GM23338 (cell line): ENCODE data around the gene AGAP3. TPM values are rescaled to one million over a fixed set of nuclear protein-coding genes. Genes with fewer than 3 reads are reported as not detected.

ENCODE experiments used
- ATAC-seq: fragments of 200-7000 bp; cut with Tn5 transposase; 3 replicates; pipeline ENCODE4 v1.9.1; 2020
- DNase-seq: peaks from one replicate; pipeline ENCODE4 v3.0.0-alpha.2; 2015; ENCODE audit warnings: low spot score
- H2AFZ ChIP-seq: fragments of 200-600 bp; sonication (generic); 2 replicates; pipeline ENCODE4 v1.8.0; 2016; ENCODE audit warnings: antibody characterized with exemption, mild to moderate bottlenecking, moderate library complexity
- H3F3A ChIP-seq: fragments of 200-600 bp; sonication (generic); replicated peaks from 2 replicates; pipeline ENCODE4 v1.8.0; 2017; ENCODE audit warnings: antibody characterized with exemption, mixed run types, low read depth
- H3K27ac ChIP-seq: fragments of 200-600 bp; sonication (generic); 2 replicates; pipeline ENCODE4 v1.6.1; 2016; ENCODE audit warnings: low read depth
- H3K27me3 ChIP-seq: fragments of 200-600 bp; sonication (generic); 2 replicates; pipeline ENCODE4 v1.8.0; 2016; ENCODE audit warnings: mild to moderate bottlenecking, mixed run types, moderate library complexity; ENCODE audit not compliant: insufficient read depth
- H3K36me3 ChIP-seq: fragments of 200-600 bp; sonication (generic); 2 replicates; pipeline ENCODE4 v1.8.0; 2016; ENCODE audit warnings: mild to moderate bottlenecking; ENCODE audit not compliant: insufficient read depth
- H3K4me1 ChIP-seq: fragments of 200-600 bp; sonication (generic); 2 replicates; pipeline ENCODE4 v1.8.0; 2016; ENCODE audit warnings: mild to moderate bottlenecking, moderate library complexity; ENCODE audit not compliant: insufficient read depth
- H3K4me2 ChIP-seq: fragments of 200-600 bp; sonication (generic); 2 replicates; pipeline ENCODE4 v1.7.1; 2017; ENCODE audit warnings: mixed run types
- H3K4me3 ChIP-seq: fragments of 200-600 bp; sonication (generic); 2 replicates; pipeline ENCODE4 v1.6.1; 2016; ENCODE audit warnings: mixed run types
- H3K79me2 ChIP-seq: fragments of 200-600 bp; sonication (generic); replicated peaks from 2 replicates; pipeline ENCODE4 v1.8.0; 2017; ENCODE audit warnings: mild to moderate bottlenecking; ENCODE audit not compliant: insufficient read depth
- H3K9me2 ChIP-seq: fragments of 200-600 bp; sonication (generic); 2 replicates; pipeline ENCODE4 v1.8.0; 2017; ENCODE audit not compliant: insufficient read depth
- H4K20me1 ChIP-seq: fragments of 200-600 bp; sonication (generic); replicated peaks from 2 replicates; pipeline ENCODE4 v1.8.0; 2017; ENCODE audit warnings: mild to moderate bottlenecking; ENCODE audit not compliant: insufficient read depth
- H3K27ac Mint-ChIP-seq: 2 replicates; pipeline ENCODE4 v1.8.0; 2020; ENCODE audit warnings: inconsistent platforms, mild to moderate bottlenecking, moderate library complexity, mixed read lengths
- H3K27me3 Mint-ChIP-seq: 3 replicates; pipeline ENCODE4 v1.8.0; 2022; ENCODE audit warnings: low read depth, mild to moderate bottlenecking, moderate library complexity, mixed read lengths, inconsistent platforms; ENCODE audit not compliant: insufficient read depth, poor library complexity
- H3K36me3 Mint-ChIP-seq: 3 replicates; pipeline ENCODE4 v1.8.0; 2021; ENCODE audit warnings: low read depth, mild to moderate bottlenecking, inconsistent platforms, moderate library complexity, mixed read lengths
- H3K4me1 Mint-ChIP-seq: 3 replicates; pipeline ENCODE4 v1.8.0; 2020; ENCODE audit warnings: mild to moderate bottlenecking, inconsistent platforms, mixed read lengths
- H3K4me3 Mint-ChIP-seq: 3 replicates; pipeline ENCODE4 v1.8.0; 2021; ENCODE audit warnings: moderate library complexity, mild to moderate bottlenecking, inconsistent platforms, mixed read lengths
- H3K9me3 Mint-ChIP-seq: 3 replicates; pipeline ENCODE4 v1.8.0; 2020; ENCODE audit warnings: moderate library complexity, mild to moderate bottlenecking, inconsistent platforms, mixed read lengths
- EZH2 ChIP-seq: fragments of 200-600 bp; sonication (generic); IDR thresholded peaks from one replicate; pipeline ENCODE4 v1.8.0; 2017; ENCODE audit warnings: antibody characterized with exemption, mild to moderate bottlenecking, low read depth; ENCODE audit not compliant: unreplicated experiment
- EZH2phosphoT487 ChIP-seq: fragments of 200-600 bp; sonication (generic); IDR thresholded peaks from one replicate; pipeline ENCODE4 v1.8.1; 2018; ENCODE audit warnings: antibody characterized with exemption; ENCODE audit not compliant: unreplicated experiment
- JUNB ChIP-seq: IDR thresholded peaks from one replicate; pipeline ENCODE4 v1.6.1; 2016; ENCODE audit warnings: antibody characterized with exemption; ENCODE audit not compliant: unreplicated experiment
- NANOG ChIP-seq: IDR thresholded peaks from 2 replicates; pipeline ENCODE4 v1.6.1; 2016; ENCODE audit warnings: antibody characterized with exemption, borderline replicate concordance
- STAT1 ChIP-seq: IDR thresholded peaks from one replicate; pipeline ENCODE4 v1.6.1; 2016; ENCODE audit warnings: antibody characterized with exemption; ENCODE audit not compliant: unreplicated experiment
- ZNF114 ChIP-seq: fragments of 250-450 bp; sonication (Bioruptor Pico); IDR thresholded peaks from 2 replicates; pipeline ENCODE4 v1.5.0; 2020; ENCODE audit warnings: mild to moderate bottlenecking, moderate library complexity
- ZNF331 ChIP-seq: fragments of 250-450 bp; sonication (Bioruptor Pico); IDR thresholded peaks from 2 replicates; pipeline ENCODE4 v1.5.0; 2020; ENCODE audit warnings: low read depth, mild to moderate bottlenecking, moderate library complexity
- ZNF462 ChIP-seq: fragments of 250-450 bp; sonication (Bioruptor Pico); IDR thresholded peaks from 2 replicates; pipeline ENCODE4 v1.5.0; 2020; ENCODE audit warnings: mild to moderate bottlenecking, moderate library complexity
- polyA plus RNA-seq: library from polyadenylated mRNA; unstranded; fragments of >200 nt; fragmentation: Nextera tagmentation; extraction: Ambion mirVana; gene quantifications from 2 replicates; pipeline ENCODE4 v1.2.1, GENCODE V29; 2016
- total RNA-seq: library from RNA; depleted of rRNA; stranded (reverse); fragments of >200 nt; shearing (Covaris generic); gene quantifications from 2 replicates; pipeline ENCODE4 v1.2.3, GENCODE V29; 2014

The AGAP3 gene
- total and polyA plus RNA-seq, 2 experiments from 2014 or later = 24.0 to 39.2 TPM

- TF ChIP-seq ZNF462 (no peak), JUNB (no peak), NANOG (no peak), EZH2phosphoT487 (no peak), STAT1 (no peak)
Measured at GRCh38 chr7:151178831-151179230, 92.6 kb downstream of the AGAP3 start (continued).

- Mint-ChIP-seq H3K4me1 (peaks cover 12% of the 10 kb centered on the region), H3K4me3 (no peak overlapping the region), H3K9me3 (peaks cover 10% of the 10 kb centered on the region; the same call in 2 of the 3 replicates), H3K27ac (no peak overlapping the region), H3K36me3 (0 out of 3 replicates have a peak, but pooled peaks cover 3% of the 10 kb centered on the region), H3K27me3 (peaks cover 20% of the 10 kb centered on the region)
- no peak overlapping the region for H2AFZ ChIP-seq
- no peak overlapping the region for H3K4me3 ChIP-seq
- no peak for DNase-seq
- peaks cover 20% of the 10 kb centered on the region for H3K27me3 ChIP-seq
- TF ChIP-seq EZH2 (no peak), EZH2phosphoT487 (no peak), ZNF114 (CRISPR knock-in tag) (no peak), ZNF331 (CRISPR knock-in tag) (no peak)
- no peaks in the 10 kb centered on the region for H3K36me3 ChIP-seq
- H3K27ac ChIP-seq = no peak overlapping the region
- H3F3A ChIP-seq = no peaks in the 10 kb centered on the region
- H3K79me2 ChIP-seq = no peaks in the 10 kb centered on the region
- 0 out of 2 replicates have a peak, but pooled peaks cover 5% of the 10 kb centered on the region for H3K9me2 ChIP-seq
- H3K4me2 ChIP-seq = no peak overlapping the region
- no peaks in the 10 kb centered on the region for H3K4me1 ChIP-seq
- H4K20me1 ChIP-seq = no peaks in the 10 kb centered on the region
- no peak for ATAC-seq
Measured at GRCh38 chr7:151179287-151179860, 93.1 kb downstream of the AGAP3 start.
